Chondrocyte (in vitro differentiated cells): ENCODE data around the gene GPC1. TPM values are rescaled to one million over a fixed set of nuclear protein-coding genes. Genes with fewer than 3 reads are reported as not detected.
"Not testable (repeated sequence)": the region's sequence is repeated elsewhere in the genome, so short reads cannot be mapped to it uniquely, and the experiment has no call there.

Source experiments
- DNase-seq: peaks from one replicate; pipeline ENCODE4 v3.0.0; 2021; ENCODE audit warnings: mixed read lengths, low spot score
- H3K27ac Mint-ChIP-seq: one replicate; pipeline ENCODE4 v1.8.0; 2021; ENCODE audit warnings: mild to moderate bottlenecking, moderate library complexity, mixed read lengths; ENCODE audit not compliant: unreplicated experiment
- H3K27me3 Mint-ChIP-seq: 2 replicates; pipeline ENCODE4 v1.8.0; 2021; ENCODE audit warnings: low read depth, mixed read lengths
- H3K36me3 Mint-ChIP-seq: 2 replicates; pipeline ENCODE4 v1.8.0; 2021; ENCODE audit warnings: low read depth, mixed read lengths
- H3K4me1 Mint-ChIP-seq: 2 replicates; pipeline ENCODE4 v1.8.0; 2021; ENCODE audit warnings: low read depth, mild to moderate bottlenecking, mixed read lengths
- H3K4me3 Mint-ChIP-seq: one replicate; pipeline ENCODE4 v1.8.0; 2021; ENCODE audit warnings: mild to moderate bottlenecking, moderate library complexity, mixed read lengths; ENCODE audit not compliant: unreplicated experiment
- H3K9me3 Mint-ChIP-seq: 2 replicates; pipeline ENCODE4 v1.8.0; 2021; ENCODE audit warnings: low read depth, mixed read lengths
- CTCF ChIP-seq: fragments of 200-600 bp; sonication (generic); IDR thresholded peaks from 2 replicates; pipeline ENCODE4 v1.5.0; 2021; ENCODE audit warnings: antibody characterized with exemption, mild to moderate bottlenecking, moderate library complexity
- total RNA-seq: library from RNA; stranded (reverse); gene quantifications from 3 replicates; pipeline ENCODE4 v1.2.1, GENCODE V29; 2021

GPC1 gene
- total RNA-seq, 1 donor from 2014 or later, result 264 TPM

- peak; percentile 69 for TF ChIP-seq CTCF
- peaks cover 31% of the 10 kb centered on the region for H3K9me3 Mint-ChIP-seq
- not testable (repeated sequence) for DNase-seq, H3K27me3 Mint-ChIP-seq, H3K4me3 Mint-ChIP-seq, H3K4me1 Mint-ChIP-seq, H3K27ac Mint-ChIP-seq
- H3K36me3 Mint-ChIP-seq, result peaks cover 22% of the 10 kb centered on the region
Observed at GRCh38 chr2:240494942-240495341, 59.5 kb downstream of the GPC1 start.

GRCh38 chr2:240497082-240497481, 61.6 kb downstream of the GPC1 start:
- DNase-seq, H3K4me3 Mint-ChIP-seq, H3K27me3 Mint-ChIP-seq, H3K27ac Mint-ChIP-seq, H3K4me1 Mint-ChIP-seq: not testable (repeated sequence)
- H3K36me3 Mint-ChIP-seq, result peaks cover 18% of the 10 kb centered on the region
- H3K9me3 Mint-ChIP-seq, result peaks cover 15% of the 10 kb centered on the region
- TF ChIP-seq CTCF, result peak; percentile 47

GRCh38 chr2:240498171-240498957, 62.9 kb downstream of the GPC1 start:
- Mint-ChIP-seq H3K9me3 (peaks cover 9% of the 10 kb centered on the region), H3K4me3 (no peak overlapping the region), H3K36me3 (peaks cover 14% of the 10 kb centered on the region), H3K27ac (no peak overlapping the region), H3K27me3 (no peaks in the 10 kb centered on the region), H3K4me1 (no peaks in the 10 kb centered on the region)
- no peak for TF ChIP-seq CTCF
- DNase-seq, result no peak

GRCh38 chr2:240498958-240499260, 63.4 kb downstream of the GPC1 start:
- no peaks in the 10 kb centered on the region for H3K4me1 Mint-ChIP-seq
- no peak for TF ChIP-seq CTCF
- peaks cover 6% of the 10 kb centered on the region for H3K9me3 Mint-ChIP-seq
- DNase-seq, result no peak
- no peak overlapping the region for H3K4me3 Mint-ChIP-seq
- H3K36me3 Mint-ChIP-seq, result peaks cover 10% of the 10 kb centered on the region
- H3K27ac Mint-ChIP-seq, result no peak overlapping the region
- H3K27me3 Mint-ChIP-seq, result no peaks in the 10 kb centered on the region

- no peak for DNase-seq
- Mint-ChIP-seq H3K36me3 (peaks cover 9% of the 10 kb centered on the region), H3K27me3 (no peaks in the 10 kb centered on the region), H3K9me3 (peaks cover 6% of the 10 kb centered on the region), H3K4me3 (no peak overlapping the region), H3K27ac (no peak overlapping the region), H3K4me1 (no peaks in the 10 kb centered on the region)
- no peak for TF ChIP-seq CTCF
Observed at GRCh38 chr2:240499309-240500301, 64.1 kb downstream of the GPC1 start.
